G401.6 (cell line): ENCODE measurements around the gene TTLL11.

Experiments used
- FAIRE-seq: peaks from 2 replicates; lab custom pipeline; 2012; peaks lifted over from hg19 to GRCh38; lab: Jason Lieb, UNC

The TTLL11 gene

GRCh38 chr9:122092611-122093506, at the start of gene TTLL11:
TSS of gene TTLL11 (minus strand) at chr9:122093308. CDS start at chr9:122093148, 160 bp downstream.
- peak; percentile 52 for FAIRE-seq

GRCh38 chr9:122141671-122142070, 48.6 kb upstream of the TTLL11 start:
- FAIRE-seq, result no peak

DNA sequence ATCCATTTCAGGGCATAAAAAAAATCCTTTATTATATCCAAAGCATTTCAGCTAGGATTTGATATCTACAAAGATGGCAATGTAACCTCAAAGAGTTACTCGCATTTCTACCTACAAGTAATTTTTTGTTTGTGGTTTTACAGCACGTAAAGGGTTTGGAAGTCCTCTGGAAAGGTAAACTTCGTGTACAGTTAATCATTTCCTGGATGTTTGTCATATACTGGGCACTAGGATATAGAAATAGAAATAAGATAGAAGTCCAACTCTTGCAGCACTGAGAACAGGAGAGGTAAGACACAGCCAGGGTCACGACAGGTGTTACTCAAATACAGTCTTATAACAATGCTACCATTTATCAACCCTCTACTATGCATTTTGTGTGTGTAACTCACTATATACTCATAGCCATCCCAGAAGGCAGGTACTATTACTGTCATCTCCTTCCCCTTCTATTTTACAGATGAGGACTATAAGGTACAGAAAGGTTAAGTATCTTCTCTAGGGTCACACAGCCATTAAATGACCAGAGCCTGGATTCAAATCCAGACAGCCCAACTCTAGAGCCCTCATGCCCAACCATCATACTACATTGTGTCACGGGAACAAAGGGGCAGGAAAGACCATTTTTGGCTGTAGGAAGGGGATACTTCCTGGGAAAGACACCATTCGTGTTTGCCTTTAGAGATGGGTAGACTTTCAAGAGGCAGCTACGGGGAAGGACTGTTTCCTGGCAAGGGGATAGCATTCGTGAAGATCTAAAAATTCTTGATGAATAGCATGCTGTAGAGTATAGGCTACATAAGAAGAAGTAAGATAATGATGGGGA, 47.5 kb upstream of the TTLL11 start:
- no peak for FAIRE-seq

DNA sequence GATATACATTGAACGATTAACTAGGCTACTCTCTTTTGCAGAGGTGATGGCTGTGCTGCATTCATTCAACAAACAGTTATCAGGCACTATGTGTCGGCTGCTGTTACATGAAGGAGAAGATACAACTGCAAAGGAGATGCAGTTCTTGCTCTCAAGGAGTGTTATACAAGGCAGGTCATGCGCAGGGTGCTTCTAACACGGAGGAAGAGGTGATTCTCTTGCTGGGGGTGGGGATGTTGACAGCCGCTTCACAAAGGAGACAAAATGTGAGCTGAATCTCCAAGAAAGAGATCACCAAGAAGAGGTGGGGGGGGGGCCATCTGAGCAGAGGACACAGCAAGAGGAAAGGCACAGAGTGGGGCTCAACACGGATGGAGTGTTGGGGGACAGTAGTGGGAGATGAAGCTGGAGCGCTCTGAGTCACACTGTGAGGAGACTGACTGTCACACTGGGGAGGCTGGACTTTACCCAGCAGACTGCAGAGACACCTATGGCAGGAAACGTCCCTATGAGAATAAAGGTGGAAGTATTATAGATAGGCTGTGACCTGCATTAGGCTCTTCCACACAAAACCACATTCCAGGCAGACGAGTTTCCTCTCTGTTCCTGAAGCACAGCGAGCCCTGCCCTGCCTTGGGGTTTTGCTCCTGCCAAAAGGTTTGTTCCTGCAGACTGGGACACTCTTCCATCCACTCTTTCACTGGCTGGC, 45.6 kb upstream of the TTLL11 start:
- no peak for FAIRE-seq

GRCh38 chr9:122135529-122135859, 42.4 kb upstream of the TTLL11 start:
- no peak for FAIRE-seq

DNA sequence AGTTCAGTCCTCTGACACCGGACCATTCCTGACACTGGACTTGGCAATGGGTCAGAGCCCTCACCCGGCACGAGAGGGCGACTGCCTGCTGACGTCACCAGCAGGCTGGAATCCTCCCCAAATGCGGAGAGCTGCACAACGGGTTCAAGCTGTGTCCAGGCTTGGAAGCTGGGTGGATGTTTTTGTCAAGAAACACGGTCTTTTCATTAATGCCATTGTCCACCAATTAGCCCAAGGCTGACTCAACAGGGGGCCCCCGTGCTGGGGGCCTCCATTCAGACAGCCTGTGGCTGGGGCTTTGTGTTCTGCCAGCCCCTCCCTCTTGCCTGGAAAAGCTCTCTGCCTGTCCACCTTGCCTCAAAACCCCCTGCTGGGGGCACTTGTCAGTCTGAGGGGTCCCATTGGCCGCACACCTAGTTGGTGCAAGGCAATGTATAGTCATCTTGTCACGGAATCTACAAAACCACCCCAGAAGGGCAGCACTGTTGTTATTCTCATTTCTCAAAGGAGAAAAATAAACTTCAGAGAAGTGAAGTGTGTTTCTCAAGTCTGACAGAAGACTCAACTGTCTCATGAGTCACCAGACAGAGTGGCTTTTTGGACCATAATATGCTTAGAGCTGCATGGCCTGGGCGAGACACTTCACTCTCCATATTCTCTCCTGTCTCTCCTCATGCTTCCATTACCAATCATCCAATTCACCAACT, 41.9 kb upstream of the TTLL11 start:
- FAIRE-seq, result no peak

- FAIRE-seq, result no peak
Measured at GRCh38 chr9:122133984-122134535, 41.0 kb upstream of the TTLL11 start.

- no peak for FAIRE-seq
Measured at GRCh38 chr9:122133263-122133983, 40.3 kb upstream of the TTLL11 start.

GRCh38 chr9:122132539-122132938, 39.4 kb upstream of the TTLL11 start:
- FAIRE-seq, result no peak

DNA sequence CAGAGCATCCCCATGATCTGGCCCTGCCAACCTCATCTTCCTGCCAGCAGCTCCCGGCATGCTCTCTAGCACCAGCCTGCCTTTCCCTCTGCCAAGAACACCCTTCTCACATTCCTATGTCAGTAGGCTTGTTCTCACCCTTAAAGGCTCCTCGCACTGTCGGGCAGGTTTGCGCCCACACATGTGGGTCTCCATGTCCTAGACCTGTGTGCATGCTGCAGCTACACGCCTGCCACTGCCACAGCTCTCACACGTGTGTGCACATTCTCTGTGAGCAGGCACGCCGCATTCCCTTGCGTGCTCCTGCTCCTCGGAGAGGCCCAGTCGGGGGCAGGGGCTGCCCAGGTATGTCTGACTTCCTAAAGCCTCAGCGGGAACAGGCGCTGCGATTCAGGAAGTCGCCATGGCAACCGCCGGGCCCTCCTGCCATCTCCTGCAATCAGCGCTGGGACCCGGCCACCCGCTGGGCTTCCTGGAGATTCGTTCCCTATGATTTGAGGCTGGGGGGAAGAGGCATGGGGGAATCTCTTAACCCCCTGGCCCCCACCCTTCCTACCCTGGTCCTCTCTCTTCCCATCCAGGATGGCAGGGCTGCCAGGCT, 38.4 kb upstream of the TTLL11 start:
- no peak for FAIRE-seq

- no peak for FAIRE-seq
Measured at GRCh38 chr9:122130837-122131236, 37.7 kb upstream of the TTLL11 start.

- no peak for FAIRE-seq
Measured at GRCh38 chr9:122129969-122130368, 36.9 kb upstream of the TTLL11 start.

GRCh38 chr9:122128969-122129343, 35.8 kb upstream of the TTLL11 start:
- FAIRE-seq, result no peak

DNA sequence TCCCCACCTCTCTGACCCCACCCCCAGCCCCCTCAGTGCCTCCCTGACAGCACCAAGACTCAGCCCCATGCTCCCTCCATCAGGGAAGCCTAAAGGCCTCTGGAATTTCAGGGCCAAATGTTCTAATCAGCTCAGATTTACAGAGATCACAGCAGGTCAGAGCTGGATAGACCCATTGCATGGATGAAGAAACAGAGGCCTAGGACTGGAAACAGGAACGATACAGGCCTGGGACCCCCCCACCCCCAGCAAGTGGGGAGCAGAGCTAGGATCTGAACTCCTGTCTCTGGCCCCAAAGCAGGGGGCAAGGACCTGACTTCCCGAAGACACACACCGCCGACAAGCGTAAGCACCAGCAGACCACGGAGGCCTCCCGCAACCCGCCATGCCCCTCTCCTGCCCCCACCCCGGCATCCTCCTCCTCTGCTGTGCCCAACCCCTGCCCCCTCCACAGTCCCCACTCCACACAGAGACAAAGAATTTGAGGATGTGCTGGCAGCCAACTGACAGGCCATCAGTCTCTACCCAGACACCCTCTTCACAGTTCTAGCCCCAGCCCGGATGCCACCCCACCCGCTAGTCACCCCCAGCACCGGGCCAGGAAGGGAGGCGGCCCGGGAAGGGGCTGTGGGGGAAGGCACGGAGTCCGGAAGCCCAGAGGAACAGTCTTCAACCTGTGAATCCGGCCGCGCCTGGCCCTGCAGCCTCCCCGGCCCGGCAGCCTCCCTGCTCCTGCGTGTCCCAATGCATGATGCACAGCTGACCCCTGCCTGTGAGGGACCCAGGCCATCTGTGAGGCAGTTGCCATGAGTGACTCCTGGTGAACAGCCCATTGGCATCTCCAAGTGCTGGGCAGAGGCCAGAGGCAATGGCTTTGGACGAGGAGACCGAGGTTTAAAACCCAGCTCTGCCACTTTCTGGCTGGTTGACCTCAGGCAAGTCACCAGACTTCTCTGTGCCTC, 35.2 kb upstream of the TTLL11 start:
- no peak for FAIRE-seq

GRCh38 chr9:122127396-122127798, 34.3 kb upstream of the TTLL11 start:
- no peak for FAIRE-seq

- FAIRE-seq, result no peak
Measured at GRCh38 chr9:122126331-122127261, 33.5 kb upstream of the TTLL11 start.

DNA sequence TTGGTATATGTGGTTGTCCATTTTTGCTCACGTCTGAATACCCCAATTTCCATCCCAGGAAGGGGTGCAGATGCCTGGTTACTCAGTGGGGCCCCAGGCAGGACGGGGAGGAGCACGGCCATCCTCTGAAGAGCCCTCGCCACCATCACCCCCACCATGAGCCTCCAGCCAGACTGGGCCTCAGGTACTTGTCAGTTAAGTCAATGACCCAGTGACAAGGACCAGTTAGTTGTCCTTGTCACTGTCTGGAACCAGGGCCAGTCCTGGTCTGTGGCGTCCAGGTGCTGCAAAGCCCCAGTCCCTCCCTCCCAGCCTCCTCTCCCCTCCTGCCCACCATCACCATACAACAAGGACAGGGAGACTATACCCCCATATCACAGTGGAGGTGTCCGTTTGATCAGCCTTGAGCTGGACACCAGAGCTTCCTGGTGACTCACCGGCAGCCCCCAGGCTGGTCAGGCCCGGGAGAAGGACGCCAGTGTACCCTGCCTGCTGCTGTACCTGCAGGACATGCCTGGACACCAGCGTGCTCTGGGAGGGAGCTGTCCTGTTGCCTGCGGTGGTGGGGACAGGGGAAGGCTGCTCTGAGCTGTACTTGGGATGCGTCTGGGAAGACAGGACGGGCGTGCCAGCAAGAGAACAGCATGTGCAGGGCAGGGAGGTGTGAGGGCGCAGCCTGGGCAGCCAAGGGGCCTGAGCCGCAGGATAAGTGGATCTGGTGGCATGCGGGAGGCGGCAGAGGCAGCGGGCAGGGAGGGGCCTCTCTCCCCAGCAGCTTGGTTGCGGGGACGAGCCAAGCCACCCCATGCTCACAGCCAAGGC, 32.6 kb upstream of the TTLL11 start:
- FAIRE-seq, result no peak

DNA sequence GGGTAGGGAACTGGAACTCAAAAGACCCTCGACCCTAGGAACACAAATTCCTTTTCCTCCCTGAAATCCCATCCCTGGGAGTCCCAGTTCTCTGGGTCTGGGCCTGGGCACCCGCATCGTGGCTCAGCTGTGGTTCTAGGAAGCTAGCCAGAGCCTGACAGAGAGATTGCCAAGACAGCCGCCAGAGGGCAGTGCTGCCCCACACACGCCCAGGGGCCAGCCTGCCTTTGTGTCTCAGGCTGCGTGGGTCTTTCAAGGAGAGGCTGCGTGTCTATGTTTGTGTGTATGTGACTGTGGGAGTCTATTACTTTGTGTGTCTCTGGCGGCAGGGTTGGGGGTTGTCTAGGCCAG, 32.0 kb upstream of the TTLL11 start:
- FAIRE-seq, result peak; percentile 61
